GM21390 (cell line): ENCODE results near the gene MAL.
A peak's percentile ranks its signal among the peaks of the same experiment; 100 is the strongest.

Experiments
- ATAC-seq: cut with Tn5 transposase; IDR thresholded peaks from one replicate; pipeline ENCODE4 v1.9.1; 2021; ENCODE audit not compliant: unreplicated experiment

The MAL gene

DNA sequence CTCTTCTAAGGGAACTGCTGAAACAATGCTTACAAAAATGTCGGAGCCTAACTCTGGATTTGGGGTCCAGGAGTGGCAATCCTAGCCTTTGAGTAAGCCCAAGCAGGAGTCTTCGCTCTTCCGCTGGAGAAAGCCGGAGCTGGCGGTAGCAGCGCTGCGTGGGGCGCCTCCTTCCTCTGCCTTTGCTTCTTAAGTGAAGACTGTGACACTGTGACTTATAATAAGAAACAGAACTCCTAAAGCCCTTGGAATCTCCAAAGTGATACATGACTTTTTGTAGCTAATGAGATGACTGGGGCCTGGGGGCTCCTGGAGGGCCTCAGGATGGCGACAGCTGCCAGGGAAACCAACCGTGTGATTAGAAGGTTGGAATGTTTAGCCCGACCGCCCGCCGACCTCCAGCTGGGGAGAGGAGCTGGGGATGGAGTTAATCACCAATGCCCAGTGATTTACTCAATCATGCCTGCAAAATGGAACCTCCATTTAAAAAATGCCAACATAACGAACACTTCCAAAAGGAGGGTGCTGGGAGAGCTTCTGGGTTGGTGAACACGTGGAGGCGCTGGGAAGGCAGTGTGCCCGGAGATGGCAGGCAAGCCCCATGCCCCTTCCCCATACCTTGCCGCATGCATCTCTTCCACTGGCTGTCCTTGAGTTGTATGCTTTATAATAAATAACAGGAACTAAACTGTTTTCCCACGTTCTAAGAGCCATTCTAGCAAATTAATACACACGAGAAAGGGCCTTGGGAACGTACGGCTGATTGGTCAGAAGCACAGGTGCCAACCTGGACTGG, 29.0 kb upstream of the MAL start:
- no peak for ATAC-seq

DNA sequence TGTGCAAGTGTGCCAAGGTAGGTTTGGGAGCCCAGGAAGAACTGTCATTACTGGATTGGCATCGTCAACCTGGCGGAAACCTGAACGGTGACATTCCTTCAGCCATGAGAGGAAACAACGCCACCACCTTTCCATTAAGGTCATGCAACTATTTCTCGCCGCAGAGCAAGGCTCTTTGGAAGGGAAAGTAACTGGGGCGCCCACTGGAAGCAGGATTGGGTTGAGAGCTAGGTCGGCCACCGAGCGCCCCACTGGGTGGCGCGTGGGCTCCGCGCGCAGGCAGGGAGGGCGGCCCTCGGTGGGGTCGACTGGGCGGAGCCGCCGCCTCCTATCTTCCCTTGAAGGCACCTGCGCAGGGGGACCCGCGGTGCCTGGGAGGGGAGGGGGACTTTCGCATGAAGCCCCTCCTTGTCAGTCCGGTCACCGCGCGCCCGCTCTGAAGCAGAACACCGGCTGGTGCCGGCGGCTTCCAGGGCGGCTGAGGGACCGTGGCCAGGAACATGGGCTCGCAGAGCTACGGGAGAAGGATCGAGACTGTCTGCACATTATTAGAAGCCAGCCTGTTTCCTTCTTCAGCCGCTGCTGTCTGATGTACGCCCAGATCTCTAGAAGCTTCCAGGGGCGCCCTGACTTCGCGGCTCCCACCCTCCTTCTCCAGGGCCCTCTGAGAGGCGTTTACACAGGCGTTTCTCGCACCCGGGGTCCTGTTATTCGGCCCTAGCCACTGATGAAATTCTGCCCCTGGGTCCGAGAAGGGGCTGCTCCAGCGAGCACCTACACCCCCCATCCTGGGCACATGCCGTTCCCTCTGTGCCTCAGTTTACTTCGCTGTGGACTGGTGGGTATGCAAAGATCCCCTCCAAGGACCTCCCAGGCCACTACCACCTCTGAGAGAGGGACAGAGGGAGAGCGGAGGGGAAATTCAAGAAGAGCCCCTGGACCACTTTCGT, 27.3 kb upstream of the MAL start:
- no peak for ATAC-seq

DNA sequence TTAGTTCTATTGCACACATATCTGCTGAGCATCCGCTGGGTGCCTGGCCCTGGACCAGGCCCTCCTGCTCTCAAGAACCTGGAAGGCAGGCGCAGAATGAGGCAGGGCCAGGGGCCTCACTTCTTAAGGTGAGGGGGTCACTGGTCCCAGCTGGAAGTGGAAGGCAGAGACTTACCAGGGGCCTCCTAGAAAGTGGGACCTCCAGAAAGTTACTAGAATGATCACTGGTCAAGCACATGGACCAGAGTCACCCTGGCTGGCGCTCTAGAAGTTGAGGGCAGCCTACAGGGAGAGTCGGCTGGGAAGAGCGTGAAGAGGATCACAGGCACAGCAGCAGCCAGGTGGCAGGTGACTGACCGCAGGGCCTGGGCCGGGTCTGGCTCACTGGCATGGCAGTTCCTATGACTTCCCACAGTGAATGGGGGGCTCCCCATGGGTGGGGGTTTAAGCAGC, 26.1 kb upstream of the MAL start:
- ATAC-seq, result no peak

DNA sequence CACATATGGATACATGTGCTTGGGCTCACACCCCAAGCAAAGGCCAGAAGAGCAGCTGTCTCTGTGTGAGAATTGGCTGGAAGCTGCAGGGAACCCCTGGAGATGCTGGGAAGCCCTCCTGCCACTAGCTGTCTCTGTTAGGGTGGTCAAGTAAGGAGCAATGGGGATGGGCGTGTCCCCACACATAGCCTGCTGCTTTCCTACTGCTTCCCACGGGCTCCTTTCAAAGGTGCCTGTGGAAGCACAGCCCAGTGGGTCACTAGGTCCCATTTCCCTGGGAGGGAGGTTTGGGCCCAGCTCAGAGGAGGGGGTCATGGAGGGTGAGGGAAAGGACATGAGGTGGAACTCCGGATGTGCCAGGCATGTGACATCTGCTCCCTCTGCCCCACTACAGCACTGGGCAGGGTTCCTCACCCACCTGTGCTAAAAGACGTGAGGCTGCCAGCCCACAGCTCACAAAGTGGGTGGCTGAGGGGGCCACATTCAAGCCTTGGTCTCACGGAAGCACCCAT, 24.4 kb upstream of the MAL start:
- no peak for ATAC-seq

DNA sequence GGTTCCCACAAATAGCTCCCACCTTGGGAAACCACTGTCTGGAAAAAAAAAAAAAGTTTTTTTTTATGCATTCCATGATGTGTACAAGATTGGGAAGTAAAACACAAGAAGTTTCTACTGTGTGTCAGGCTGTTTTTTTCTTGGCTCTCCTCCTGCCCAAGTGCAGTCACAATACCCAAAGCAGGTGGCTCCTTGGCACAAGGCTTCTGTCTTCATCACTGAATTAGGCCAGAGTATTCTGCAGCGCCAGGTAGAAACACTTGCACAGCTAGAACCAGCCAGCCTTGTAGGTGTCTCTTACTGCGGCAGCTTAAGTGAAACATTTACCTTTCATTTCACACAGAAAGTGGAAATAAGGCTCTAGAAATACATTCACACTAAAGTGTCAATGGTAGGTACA, 23.8 kb upstream of the MAL start:
- no peak for ATAC-seq

DNA sequence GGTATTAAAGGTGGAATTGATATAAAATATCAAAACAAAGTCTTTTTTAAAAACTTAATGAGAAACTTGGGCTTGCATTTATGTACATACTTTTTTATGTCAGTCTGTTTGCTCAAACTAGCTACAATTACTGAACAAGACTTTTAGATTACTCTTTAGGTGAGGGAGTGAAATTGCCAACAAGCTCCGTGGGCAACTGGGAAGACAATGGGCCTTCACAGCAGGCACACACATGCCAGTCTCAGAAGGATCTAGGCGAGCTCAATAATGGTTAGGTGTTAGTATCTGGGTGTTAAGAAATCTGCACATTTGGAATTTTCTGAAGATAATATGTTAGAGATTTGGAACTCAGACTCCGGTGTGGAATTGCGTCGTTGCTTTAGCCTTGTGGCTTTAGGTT, 23.0 kb upstream of the MAL start:
- no peak for ATAC-seq

DNA sequence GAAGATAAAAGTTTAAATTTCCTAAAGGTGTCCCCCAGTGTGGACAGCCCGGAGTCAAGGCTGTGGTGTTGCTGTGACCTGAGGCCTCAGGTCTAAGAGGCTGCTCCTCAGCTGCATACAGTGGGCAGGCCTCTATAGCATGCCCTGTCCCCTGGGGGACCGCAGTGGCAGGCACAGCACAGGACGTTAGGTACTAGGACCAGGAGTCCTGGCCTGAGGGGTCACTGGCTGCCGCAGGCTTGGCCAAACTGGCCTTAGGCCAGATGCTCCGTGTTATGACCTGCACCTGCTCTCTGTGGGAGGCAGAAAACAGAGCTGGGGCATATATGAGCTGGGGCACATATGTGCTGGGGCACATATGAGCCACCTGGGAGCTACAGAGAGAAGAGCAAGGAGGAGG, 21.2 kb upstream of the MAL start:
- no peak for ATAC-seq

DNA sequence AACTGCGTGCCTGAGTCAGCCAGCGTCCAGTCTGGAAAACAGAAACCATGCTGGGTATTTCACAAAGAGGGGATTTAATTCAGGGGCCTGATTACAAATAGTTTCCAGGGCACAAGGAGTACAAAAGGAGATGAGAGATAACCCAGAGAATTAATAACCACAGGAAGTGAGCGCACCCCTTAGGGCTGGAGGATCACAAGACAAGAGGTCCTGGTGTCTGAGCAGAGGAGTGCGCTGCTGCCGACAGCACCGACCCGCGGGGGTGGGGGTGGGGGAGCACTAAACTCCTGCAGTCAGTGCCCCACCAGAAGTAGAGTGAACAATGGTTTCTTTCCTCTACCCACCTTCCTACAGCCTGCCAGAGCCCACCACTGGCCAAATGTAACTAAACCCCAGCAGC, 20.8 kb upstream of the MAL start:
- no peak for ATAC-seq

DNA sequence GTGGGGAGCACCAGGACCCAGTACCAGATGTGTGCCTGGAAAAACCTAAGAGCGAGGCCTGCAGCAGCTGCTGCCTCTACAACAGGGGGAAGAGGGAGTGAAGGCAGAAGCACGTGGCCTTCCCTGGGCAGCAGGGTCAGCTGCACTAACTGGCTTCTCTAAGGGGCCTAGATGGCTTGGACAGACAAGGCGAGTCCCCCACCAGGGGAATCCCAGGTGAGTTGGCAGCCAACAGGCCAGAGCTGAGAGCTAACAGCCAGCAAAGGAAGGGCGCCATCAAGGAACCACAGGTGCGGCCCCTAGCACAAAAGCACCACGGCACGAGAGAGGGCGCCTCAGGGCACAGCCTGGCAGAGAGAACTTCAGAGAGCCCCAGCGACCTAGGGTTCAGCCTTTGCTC, 19.8 kb upstream of the MAL start:
- ATAC-seq, result no peak

DNA sequence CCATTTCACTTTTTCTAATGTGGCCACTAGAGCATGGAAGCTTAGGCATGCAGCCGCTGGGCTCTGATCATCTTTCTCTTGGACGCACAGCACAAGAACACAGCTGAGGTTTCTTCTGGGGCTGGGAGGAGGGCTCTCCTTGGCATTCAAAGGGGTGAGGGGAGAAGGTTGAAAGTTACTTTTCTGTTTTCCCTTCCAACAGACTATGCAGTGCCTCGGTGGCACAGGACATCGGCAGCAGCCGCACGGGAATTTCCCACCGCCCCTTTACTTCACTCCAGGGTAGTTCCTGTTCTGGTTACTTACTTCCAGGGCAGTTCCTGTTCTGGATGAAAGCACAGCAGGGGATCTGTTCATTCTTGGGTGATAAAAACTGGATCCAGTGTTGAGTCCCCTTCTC, 18.9 kb upstream of the MAL start:
- ATAC-seq, result no peak

DNA sequence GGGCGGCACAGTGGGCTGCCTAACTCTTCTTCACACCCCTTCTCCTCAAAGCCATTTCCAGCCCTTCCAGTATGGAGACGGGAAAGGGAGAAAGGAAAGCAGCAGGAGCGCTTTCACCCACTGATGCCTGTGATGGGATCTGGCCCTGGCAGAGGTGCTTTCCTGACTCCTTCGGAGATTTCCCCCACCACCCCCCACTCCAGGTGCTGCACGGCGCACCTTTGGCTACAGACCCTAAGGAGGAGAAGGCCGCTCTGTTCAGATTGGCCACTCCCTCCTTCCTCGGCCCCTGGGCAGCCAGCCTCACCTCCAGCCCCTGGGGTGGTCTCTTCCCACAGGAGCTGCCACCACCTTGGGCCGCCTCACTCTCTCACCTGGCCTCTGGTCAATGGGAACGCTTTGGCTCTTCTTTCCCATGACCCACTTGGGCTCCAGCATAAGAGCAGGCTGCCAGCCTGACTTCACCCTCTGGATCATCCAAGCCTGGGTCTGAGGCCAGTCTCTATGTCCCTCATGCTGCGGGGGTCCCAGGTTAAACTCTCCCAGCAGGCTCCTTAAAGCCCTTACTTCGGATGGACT, 18.4 kb upstream of the MAL start:
- ATAC-seq, result no peak

DNA sequence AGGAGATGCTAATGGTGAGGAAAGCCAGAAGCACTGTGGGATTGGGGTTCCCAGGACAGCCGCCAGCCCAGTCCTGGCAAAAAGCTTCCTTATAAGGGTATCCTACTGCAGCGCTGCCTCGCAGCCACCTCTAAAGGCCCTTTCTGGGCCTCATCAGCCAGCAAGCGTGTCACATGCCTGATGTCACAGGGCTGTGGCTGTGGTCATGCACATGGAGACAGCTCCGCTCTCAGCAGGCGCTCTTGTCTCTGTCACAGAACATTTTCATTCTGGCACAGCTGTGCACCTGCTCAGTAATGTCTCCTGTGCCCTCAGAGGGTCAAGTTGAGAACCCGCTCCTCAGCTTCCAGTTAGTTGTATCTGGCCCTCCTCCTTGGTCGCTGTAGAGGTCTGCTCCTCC, 17.7 kb upstream of the MAL start:
- no peak for ATAC-seq

DNA sequence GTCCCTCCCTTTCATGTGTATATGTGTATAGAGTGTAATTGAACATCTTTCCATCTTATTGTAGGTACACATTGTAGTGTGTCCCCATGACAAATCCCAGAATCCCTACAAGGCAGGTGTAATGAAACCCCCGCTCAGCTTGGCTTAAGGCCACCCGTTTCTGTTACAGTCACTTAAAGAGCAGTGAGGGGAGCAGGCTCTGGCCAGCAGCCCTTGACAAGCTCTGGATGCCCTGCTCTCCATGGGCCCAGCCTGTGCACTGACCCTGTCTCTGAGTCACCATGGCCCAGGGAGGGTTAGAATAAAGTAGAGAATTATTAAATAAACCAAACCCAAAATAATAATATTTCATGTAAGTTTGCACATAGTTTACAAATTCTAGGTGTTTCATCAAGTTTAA, 17.2 kb upstream of the MAL start:
- ATAC-seq, result no peak

DNA sequence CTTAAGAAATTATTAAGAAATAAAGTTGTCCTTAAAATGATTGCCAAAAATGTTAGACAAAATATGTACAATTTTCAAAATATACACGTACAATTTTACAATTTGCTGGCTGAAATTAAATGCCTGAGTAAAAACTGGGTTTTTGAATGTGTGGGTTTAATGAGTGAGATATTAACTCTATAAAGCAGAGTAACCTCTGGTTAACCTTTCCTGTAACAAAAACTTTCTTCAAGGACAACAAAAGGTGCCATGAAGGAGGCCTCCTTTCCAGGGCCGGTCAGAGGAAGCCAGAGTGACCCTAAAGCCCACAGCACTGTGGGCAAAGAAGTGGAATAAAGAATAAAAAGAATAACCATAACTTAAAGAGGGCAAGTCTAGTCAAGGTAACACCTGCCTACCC, 16.5 kb upstream of the MAL start:
- no peak for ATAC-seq

DNA sequence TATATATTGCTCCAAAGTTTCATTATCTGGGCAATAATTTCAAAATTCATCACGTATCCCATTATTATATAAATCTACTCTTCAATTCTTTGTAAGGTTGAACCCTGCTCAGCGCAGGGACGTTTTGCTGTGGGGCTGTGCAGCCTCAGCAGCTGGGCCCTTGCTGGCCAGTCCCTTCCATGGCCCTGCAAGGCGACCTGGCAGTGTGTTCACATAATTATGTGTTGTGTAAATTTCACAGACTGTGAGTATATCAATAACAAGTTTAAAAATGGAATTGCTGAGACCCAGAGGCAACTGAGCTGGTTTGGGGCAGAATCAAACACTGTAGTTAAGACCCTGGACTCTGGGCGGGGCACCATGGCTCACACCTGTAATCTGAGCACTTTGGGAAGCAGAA, 16.1 kb upstream of the MAL start:
- no peak for ATAC-seq

DNA sequence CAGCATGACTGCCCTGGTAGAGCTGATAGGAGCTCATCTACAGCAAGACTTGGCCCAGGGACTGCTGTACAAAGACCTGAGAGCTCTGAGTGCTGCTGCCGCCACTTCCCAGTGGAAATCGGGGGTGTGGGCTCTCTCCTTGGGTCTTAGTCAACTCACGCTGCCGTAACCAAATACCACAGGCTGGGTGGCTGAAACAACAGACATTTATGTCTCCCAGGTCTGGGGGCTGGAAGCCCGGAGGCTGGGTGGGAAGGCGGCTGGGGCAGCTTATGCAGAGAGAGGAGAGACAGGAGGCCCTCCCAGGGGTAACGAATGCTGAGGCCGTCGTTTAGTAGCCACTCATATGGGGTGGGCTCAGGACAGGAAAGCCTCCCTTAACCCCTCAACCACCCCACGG, 15.4 kb upstream of the MAL start:
- ATAC-seq, result no peak

DNA sequence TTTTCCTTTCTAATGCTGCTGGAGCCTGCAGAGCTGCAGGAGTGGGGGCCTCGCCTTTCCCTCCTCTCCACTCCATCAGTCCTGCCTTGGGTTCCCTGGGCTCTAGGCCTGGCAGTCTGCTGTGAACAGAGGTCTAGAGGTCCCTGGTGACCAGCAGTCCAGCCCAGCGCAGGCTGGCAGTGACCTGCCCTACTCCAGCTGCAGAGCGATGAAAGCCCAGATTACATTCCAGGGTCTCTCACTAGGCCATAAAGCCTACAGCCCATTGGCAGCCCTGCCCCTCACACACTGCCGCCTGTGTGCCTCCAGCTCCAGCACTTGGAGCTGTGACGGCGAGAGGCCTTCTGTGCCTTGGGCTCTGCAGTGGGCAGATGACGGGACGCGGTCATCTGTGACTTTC, 14.8 kb upstream of the MAL start:
- no peak for ATAC-seq

DNA sequence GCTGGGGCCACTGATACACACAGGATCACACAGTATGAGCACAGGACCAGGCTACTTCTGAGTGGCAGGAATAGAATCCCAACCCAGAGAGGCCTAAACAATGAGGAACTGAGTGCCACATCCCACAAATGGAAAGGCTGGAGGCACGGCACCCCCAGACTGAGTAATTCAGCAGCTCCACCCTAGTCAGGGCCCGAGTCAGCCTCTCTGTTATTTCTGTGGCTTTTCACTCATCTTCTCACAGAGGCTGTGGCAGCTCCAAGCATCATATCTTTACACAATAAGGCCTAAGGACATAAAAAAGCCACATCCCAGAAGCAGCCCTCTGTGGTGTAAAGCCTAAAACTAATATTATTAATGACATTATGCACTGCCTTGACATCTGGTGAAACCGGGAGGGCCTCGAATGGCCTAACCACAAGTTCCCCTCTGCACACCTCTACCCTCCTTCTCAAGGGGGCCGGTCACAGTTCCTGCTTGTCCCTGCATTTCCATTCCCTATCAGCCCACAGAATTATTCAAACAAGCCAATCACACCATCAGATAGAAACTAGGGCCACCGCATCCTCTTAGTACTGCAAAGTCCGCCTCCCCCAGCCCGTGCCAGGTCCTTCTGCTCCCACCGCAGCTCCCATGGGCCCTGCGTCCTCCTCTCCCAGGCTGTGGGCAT, 12.5 kb upstream of the MAL start:
- peak; percentile 87 for ATAC-seq

DNA sequence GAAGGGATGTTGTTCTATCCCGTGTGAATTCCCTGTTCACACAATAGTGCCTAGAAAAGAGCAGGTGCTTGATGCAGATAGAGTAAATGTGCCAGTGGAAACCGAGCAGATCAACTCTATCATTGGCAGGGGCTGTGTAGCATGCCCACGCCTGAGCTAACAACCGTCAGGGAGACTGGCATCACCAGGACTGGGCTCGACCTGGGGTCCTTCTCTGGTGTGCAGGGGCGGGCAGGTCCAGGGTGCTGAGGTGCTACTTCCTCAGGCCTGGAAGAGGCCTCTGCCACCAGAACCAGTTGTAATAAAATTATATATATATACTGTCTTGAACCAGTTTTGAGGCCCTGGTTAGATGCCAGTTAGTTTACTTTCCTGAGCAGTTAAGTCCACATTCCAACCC, 11.8 kb upstream of the MAL start:
- no peak for ATAC-seq

DNA sequence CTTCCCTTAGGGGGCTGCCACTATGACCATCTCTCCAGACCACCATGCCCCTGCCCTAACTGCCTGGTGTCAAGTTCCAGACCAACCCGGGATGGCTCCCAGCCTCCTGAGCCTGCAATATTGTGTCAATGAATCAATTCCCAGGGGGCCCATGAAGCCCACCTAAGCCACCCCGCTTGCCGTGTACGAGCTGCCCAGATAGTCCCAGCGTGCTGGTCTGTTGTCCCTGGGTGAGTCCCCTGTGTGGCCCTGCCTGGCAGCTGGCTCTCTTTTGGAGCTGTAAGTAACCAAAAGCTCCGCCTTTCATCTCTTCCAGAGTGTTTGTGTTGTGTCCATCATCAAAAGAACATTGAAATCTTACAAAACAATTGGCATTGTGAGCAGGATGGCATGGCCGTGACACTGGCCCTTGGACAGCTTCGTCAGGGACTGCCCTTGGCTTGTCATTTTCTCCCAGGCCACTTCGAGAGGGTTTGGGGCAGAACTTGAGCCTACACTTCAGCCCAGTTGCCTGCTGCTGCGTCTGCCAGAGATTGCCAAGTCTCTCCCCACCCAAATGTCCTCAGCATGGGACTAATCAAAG, 11.3 kb upstream of the MAL start:
- no peak for ATAC-seq
